IPS-15b (cell line): ENCODE results near the gene PLD4.
A peak's percentile ranks its signal among the peaks of the same experiment; 100 is the strongest.

Experiments used
- H3K27me3 ChIP-seq: one replicate; pipeline ENCODE4 v1.6.1; 2013; ENCODE audit warnings: low read length; ENCODE audit not compliant: control insufficient read depth, insufficient read depth
- H3K36me3 ChIP-seq: one replicate; pipeline ENCODE4 v1.6.1; 2013; ENCODE audit warnings: low read length; ENCODE audit not compliant: control insufficient read depth, insufficient read depth
- H3K4me1 ChIP-seq: one replicate; pipeline ENCODE4 v1.6.1; 2013; ENCODE audit warnings: mild to moderate bottlenecking, low read length; ENCODE audit not compliant: control insufficient read depth, insufficient read depth
- H3K4me3 ChIP-seq: one replicate; pipeline ENCODE4 v1.5.1; 2013; ENCODE audit warnings: low read depth, low read length
- H3K9ac ChIP-seq: one replicate; pipeline ENCODE4 v1.6.1; 2013; ENCODE audit warnings: low read depth, mild to moderate bottlenecking, low read length
- H3K9me3 ChIP-seq: one replicate; pipeline ENCODE4 v1.6.1; 2013; ENCODE audit warnings: mild to moderate bottlenecking, low read length; ENCODE audit not compliant: control insufficient read depth, insufficient read depth

Gene PLD4

DNA sequence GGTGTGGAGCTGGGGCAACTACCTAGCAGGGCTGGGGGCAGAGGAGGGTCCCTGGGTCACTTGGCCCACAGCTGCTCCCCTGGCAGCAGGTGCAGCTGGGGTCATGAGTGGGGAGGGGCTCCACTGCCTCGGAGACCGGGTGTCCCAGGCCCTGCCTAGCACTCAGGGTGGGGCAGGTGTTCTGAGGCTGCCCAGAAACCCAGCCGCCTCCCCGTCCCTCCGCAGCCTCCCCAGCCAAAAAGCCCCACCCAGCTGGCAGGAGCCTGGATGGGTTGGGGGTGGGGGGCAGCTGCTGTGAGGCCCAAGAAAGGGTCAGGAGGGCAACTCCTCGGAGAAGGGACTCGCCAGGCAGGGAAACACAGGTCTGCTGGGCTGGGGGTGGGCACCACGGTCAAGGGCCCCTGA lies 42.3 kb downstream of the PLD4 start:
- H3K36me3 ChIP-seq, result no peaks in the 10 kb centered on the region
- H3K27me3 ChIP-seq, result no peaks in the 10 kb centered on the region
- H3K9ac ChIP-seq, result no peak overlapping the region
- H3K4me3 ChIP-seq, result no peak overlapping the region
- no peaks in the 10 kb centered on the region for H3K9me3 ChIP-seq
- H3K4me1 ChIP-seq, result peaks cover 7% of the 10 kb centered on the region

GRCh38 chr14:104967386-104968152 lies 42.9 kb downstream of the PLD4 start:
- no peaks in the 10 kb centered on the region for H3K27me3 ChIP-seq
- no peaks in the 10 kb centered on the region for H3K9me3 ChIP-seq
- no peak overlapping the region for H3K9ac ChIP-seq
- H3K36me3 ChIP-seq, result no peaks in the 10 kb centered on the region
- H3K4me3 ChIP-seq, result peak overlapping the region; percentile 41
- H3K4me1 ChIP-seq, result peaks cover 7% of the 10 kb centered on the region

DNA sequence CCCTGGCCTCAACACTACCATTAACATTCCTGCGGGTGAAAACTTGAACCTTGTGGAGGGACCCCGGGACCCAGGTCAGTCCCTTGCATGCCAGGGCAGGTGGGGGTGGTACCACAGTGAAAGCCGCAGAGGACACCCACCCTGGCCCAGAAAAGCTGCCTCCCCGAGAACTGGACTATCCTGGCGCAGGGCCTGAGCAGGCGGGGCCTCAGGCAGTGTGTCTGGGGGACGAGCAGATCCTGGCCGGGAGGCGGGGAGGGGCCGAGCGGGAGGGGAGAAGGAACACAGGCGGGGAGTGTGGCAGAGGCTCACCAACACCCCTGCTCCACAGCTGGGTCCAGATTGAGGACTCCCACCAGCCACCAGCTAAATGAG lies 43.5 kb downstream of the PLD4 start:
- H3K4me1 ChIP-seq, result peaks cover 7% of the 10 kb centered on the region
- peak overlapping the region; percentile 41 for H3K4me3 ChIP-seq
- H3K36me3 ChIP-seq, result no peaks in the 10 kb centered on the region
- H3K9me3 ChIP-seq, result no peaks in the 10 kb centered on the region
- H3K27me3 ChIP-seq, result no peaks in the 10 kb centered on the region
- H3K9ac ChIP-seq, result no peak overlapping the region

DNA sequence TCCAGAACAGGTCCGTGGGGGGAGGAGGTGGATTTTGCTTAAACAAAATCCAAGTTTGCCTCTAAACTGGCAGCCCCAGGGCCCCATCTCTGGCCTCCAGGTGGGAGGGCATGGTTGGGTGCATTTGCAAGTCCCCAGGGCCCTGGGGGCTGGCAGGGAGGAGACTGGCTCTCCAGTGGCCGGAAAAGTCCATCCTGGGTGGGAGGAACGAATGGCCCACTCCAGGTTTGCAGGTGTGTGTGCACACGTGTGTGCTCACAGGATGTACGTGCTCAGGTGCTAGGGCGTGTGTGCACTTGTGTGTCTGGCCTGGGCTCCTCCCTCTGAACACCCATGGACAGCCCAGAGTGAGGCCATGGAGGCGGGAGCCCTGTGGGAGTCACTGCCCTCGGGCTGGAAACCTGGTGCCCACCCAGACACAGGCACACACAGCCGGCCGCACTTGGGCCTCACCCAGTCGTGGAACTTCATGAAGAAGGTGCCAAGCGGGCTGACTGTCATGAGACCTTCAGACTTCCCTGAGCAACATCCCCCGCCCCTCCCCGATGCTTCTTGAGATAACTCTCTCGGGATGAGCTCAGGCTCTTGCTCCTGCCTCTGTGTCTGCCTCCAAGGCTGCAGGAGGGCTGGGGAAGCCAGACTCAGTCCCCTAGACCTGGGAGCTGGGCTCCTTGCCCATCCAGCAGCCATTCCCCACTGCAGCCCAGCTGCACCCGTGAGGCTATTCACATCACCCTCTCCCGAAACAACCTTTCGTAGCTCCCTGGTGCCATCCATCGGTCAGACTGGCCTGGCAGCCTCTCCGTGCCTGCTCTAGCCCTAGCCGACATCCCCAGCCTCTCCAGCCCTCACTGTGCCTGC lies 44.1 kb downstream of the PLD4 start:
- Histone ChIP-seq H3K27me3 (no peaks in the 10 kb centered on the region), H3K36me3 (no peaks in the 10 kb centered on the region), H3K4me1 (peaks cover 7% of the 10 kb centered on the region), H3K9me3 (no peaks in the 10 kb centered on the region), H3K4me3 (no peak overlapping the region), H3K9ac (no peak overlapping the region)

DNA sequence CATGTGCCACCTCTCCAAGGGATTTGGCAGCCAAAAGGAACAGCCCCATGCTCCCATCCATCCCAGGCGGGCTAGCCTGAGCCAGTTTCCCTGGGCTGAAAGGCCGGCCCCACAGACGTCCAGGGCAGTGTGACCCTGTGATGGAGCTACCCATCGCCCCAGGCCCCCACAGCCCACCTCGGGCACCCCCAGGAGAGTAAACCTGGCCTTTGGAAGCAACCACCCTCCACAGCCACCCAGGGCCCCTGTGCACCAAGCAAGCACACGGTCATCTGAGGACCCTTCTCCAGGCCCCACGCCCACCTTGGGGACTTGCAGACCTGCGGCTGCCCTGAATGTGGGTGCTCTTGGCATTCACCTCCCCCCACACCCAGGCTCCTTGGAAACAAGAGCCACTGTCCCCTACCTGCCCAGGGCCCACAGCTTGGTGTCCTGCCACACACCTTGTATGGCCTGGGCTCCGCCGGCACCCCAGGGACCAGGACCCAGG lies 45.1 kb downstream of the PLD4 start:
- H3K4me3 ChIP-seq, result no peak overlapping the region
- no peaks in the 10 kb centered on the region for H3K9me3 ChIP-seq
- H3K36me3 ChIP-seq, result no peaks in the 10 kb centered on the region
- peaks cover 7% of the 10 kb centered on the region for H3K4me1 ChIP-seq
- H3K27me3 ChIP-seq, result no peaks in the 10 kb centered on the region
- H3K9ac ChIP-seq, result no peak overlapping the region

DNA sequence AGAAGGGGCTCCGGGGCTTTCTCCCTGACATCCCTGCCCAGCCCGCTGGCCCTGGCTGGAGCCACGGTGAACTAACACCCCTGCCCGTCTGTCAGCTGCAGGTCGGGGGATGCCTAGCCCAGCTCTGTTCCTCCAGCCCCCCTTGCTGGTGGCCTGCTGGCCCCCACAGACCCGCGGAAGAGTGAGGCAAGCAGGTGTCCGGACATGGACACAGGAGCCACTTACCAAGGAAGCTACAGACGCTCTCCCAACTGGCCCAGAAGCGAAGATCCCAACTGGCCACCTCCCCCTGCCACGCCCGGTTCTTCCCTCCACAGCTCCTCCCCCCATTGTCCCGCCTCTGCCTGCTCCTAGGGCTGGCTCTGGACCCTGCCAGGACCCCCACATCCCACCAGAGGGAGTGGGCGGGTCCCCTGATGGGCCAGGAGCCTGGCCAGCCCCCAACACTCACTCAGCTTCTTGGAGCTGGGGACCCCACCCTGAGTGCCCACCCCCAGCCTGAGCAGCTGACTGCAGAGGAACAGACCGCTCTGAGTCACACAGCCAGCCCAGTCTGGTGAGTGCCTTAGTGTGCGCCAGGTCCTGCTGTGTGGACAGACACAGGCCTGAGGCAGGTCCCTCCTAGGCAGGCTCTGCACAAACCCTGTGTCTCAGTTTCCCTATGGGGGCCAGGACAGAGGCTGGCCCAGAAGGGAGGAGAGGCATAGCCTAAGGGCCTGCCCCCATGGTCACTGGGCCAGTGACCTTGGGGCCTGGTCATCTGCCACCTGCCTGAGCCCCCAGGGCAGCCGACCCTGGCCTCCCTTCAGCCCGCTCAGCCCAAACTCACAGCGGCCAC lies 45.8 kb downstream of the PLD4 start:
- no peaks in the 10 kb centered on the region for H3K27me3 ChIP-seq
- H3K9me3 ChIP-seq, result no peaks in the 10 kb centered on the region
- no peaks in the 10 kb centered on the region for H3K36me3 ChIP-seq
- no peak overlapping the region for H3K9ac ChIP-seq
- peaks cover 7% of the 10 kb centered on the region for H3K4me1 ChIP-seq
- no peak overlapping the region for H3K4me3 ChIP-seq

DNA sequence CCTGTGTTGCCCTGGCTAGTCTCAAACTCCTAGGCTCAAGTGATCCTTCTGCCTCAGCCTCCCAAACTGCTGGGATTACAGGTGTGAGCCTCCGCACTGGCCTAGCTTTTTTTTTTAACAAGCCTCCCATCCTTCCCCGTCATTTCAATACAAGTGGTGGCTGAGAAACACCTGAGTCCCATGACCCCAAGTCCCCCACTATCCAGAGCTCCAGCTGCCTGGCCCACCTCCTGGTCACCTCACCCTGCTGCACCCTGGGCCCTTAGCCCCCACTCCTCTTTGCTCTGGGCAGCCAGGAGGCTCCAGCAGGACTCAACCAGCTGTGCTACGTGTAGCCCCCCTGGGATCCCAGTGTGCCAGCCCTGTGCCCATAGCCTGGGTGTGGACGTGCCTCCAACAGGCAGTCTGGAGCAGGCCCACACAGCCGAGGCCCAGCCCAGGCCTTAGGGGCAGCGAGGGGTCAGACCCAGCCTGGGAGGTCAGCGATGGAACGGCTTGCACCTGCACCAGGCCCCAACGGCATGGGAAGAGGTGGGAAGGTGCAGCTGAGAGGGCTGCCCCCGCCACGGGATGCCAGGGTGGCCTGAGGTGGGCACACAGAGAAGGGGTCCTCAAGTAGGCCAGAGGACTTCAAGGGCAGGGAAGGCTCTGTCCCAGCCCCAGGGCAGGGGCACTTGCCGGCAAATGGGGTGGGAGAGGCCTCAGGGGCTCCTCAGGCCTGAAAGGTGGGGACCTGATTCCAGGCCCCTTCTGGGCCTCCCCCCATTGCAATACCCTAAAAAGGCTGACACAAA lies 47.0 kb downstream of the PLD4 start:
- peaks cover 3% of the 10 kb centered on the region for H3K27me3 ChIP-seq
- H3K36me3 ChIP-seq, result no peaks in the 10 kb centered on the region
- peaks cover 7% of the 10 kb centered on the region for H3K4me1 ChIP-seq
- no peaks in the 10 kb centered on the region for H3K9me3 ChIP-seq
- no peak overlapping the region for H3K4me3 ChIP-seq
- H3K9ac ChIP-seq, result no peak overlapping the region

GRCh38 chr14:104972301-104973134 lies 47.8 kb downstream of the PLD4 start:
- H3K4me1 ChIP-seq, result peaks cover 4% of the 10 kb centered on the region

GRCh38 chr14:104973135-104973384 lies 48.4 kb downstream of the PLD4 start:
- Histone ChIP-seq H3K9ac (peak overlapping the region; percentile 12), H3K4me3 (no peak overlapping the region), H3K4me1 (peaks cover 4% of the 10 kb centered on the region), H3K36me3 (no peaks in the 10 kb centered on the region), H3K27me3 (peaks cover 15% of the 10 kb centered on the region), H3K9me3 (no peaks in the 10 kb centered on the region)

More at GRCh38 chr14:104972301-104973134, 47.8 kb downstream of the PLD4 start:
- Histone ChIP-seq H3K9me3 (no peaks in the 10 kb centered on the region), H3K9ac (peak overlapping the region; percentile 12), H3K36me3 (no peaks in the 10 kb centered on the region), H3K27me3 (peaks cover 12% of the 10 kb centered on the region), H3K4me3 (no peak overlapping the region)

DNA sequence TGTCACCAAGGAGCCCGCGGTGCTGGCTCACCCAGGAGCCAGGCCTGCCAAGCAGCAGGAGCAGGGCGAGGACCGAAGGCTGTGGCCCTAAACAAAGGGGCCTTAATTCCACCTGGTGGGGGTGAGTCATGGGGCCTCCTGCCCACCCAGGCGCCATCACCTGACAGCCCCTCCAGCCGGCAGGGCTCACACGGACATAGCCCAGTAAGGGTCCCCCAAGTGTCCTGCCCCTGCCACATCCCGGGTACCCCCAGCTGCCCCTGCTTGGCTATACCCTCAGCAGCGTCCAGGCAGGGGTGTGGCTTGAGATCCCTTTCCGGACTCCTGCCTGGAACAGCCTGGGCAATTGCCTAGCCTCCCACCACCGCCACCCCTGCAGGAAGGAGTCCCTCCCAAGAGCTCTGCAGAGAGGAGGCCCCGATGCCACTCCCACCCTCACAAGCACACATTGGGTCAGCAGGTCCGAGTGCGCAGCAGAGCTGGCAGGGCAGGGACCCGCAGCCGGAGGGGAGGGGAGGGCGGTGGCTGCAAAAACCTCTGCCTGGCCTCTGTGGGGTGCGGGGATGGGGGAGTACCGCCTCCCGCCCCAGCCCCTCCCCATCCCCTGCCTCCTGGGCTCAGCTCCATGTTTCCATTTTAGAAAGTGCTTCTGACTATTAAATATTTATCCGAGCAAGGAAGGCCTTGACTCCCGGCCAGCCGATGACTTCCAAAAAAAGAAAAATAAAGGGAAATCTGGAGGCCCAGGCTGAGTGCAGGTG lies 48.9 kb downstream of the PLD4 start:
- H3K4me1 ChIP-seq, result peaks cover under 1% of the 10 kb centered on the region
- H3K36me3 ChIP-seq, result no peaks in the 10 kb centered on the region
- H3K27me3 ChIP-seq, result peaks cover 15% of the 10 kb centered on the region
- H3K9ac ChIP-seq, result peak overlapping the region; percentile 12
- H3K9me3 ChIP-seq, result no peaks in the 10 kb centered on the region
- H3K4me3 ChIP-seq, result no peak overlapping the region
